Measurements from ENCODE around the gene AQR.

Gene AQR

DNA sequence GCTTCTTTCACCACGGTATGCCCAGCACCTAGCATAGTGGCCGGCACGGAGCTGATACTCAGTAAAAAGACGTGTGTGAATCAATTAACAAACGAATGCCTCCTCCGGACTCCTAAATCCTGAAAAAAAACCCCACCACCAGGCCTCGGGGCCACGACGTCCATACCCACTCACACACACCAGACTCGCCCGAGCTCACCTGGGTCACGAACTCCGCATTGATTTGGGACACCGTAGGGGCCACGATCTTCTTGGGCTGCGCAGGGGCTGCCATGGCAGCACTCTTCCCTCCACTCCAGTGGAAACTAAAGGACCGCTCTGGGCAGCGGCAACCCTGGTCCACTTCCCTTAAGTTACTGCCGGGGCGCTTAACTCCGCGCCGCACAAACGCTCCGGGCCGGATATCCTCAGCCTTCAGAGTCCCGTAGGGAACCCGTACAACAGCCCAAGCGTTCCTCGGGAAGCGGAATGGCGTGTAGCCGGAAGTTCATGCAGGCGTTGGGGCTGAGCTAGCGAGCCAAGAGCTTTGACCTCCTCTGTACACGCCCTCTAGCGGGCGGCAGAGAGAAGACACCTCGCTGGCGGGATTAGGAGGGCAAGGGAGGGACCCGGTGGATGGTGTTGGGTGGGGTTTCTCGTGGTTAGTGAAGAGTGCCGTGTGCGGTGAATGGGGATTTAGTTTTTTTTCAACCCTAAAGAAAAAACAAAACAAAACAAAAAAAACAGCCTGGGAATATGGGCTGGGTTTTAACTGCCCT, at the start of gene AQR:
Gene AQR (minus strand): TSS at position 403 of the 758 bp plus-strand sequence. CDS start 129 bp downstream, at position 274.
- no peak for TF ChIP-seq GATA2 (IDR thresholded peaks at IDR 0.05; ENCODE audit: low read depth, low read length)
- no peak for TF ChIP-seq GATA3 (IDR thresholded peaks at IDR 0.05; ENCODE audit: low read depth, low read length)

DNA sequence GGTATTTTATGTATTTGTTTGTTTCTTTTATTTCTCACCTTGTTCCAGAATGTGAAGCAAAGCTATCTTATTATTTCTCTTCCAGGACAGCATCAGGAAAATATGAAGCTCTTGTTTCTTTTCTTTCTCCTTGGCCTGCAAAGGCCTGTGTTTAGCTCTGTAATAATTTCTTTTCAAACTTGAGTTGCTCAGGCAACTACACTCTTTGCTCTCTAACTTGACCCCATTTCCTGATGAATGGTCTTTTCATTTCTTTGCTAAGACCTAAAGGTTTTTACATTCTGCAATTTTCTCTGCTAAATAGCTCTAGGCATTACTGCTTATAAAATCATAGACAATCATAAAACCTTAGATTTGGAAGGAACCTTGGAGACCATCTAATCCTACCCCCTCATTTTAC, 44.7 kb upstream of the AQR start:
- no peak for TF ChIP-seq GATA3 (IDR thresholded peaks at IDR 0.05; ENCODE audit: low read depth, low read length)

DNA sequence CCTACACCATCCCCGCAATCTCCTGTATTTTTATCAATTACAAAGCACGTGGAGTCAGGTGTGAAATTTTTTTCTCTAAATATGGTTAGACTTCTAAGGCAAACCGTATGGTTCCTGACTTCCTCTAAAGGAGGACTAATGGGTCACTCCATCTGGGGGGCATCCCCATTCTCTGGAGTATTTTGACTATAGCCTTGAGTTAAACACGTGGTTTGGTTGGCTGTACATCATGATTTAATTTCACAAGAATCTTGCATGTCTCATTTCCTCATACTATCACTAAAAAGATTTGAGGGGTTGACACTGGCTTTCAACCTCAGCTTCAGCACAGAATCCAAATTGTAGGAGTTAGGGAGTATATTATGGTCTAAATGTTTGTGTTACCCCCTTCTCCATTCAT, 43.8 kb upstream of the AQR start:
- TF ChIP-seq GATA2 (IDR thresholded peaks at IDR 0.05; ENCODE audit: low read depth, low read length) (no peak), GATA3 (IDR thresholded peaks at IDR 0.05; ENCODE audit: low read depth, low read length) (no peak)

DNA sequence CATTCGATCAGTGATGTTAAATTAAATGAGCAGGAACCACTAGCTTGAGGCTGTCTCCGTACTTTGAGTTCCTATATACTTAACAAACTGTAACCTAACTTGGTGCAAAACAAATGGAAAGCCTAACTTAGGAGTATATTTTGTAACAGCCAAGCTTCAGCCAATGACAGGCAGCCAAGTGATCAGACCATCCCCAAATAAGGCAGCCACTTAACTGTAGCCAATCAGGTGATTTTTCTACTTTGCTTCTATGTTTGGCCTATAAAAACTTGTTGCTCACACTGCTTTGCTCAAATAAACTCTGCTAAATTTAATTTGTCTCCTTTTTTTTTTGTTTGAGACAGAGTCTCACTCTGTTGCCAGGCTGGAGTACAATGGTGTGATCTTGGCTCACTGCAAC, 37.9 kb upstream of the AQR start:
- TF ChIP-seq GATA3 (IDR thresholded peaks at IDR 0.05; ENCODE audit: low read depth, low read length) (no peak), GATA2 (IDR thresholded peaks at IDR 0.05; ENCODE audit: low read depth, low read length) (no peak)

- TF ChIP-seq GATA3 (IDR thresholded peaks at IDR 0.05; ENCODE audit: low read depth, low read length) (no peak), GATA2 (IDR thresholded peaks at IDR 0.05; ENCODE audit: low read depth, low read length) (no peak)
Measured at GRCh38 chr15:35005933-35006332, 36.4 kb upstream of the AQR start.

DNA sequence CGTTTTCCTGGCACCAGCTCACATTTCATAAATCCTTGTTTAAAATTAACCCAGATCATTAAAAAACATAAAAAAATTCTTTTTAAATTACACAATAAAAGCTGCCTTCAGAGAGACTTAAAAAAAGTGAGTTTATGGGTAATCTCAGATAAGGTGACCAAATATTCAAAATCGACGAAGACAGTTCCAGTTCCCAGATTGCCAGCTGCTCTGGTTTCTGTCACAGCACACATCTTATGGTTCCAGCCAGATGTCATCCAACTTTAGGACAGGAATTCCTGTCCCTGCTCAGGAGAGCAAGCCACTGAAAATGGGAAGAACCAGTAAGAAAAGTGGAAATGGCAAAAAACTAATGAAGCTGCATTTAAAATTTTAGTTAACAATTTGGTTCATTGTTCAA, 34.4 kb upstream of the AQR start:
- TF ChIP-seq GATA2 (IDR thresholded peaks at IDR 0.05; ENCODE audit: low read depth, low read length) (no peak), GATA3 (IDR thresholded peaks at IDR 0.05; ENCODE audit: low read depth, low read length) (no peak)

- no peak for TF ChIP-seq GATA2 (IDR thresholded peaks at IDR 0.05; ENCODE audit: low read depth, low read length)
- TF ChIP-seq GATA3 (IDR thresholded peaks at IDR 0.05; ENCODE audit: low read depth, low read length), result no peak
Measured at GRCh38 chr15:35000511-35000910, 31.0 kb upstream of the AQR start.

DNA sequence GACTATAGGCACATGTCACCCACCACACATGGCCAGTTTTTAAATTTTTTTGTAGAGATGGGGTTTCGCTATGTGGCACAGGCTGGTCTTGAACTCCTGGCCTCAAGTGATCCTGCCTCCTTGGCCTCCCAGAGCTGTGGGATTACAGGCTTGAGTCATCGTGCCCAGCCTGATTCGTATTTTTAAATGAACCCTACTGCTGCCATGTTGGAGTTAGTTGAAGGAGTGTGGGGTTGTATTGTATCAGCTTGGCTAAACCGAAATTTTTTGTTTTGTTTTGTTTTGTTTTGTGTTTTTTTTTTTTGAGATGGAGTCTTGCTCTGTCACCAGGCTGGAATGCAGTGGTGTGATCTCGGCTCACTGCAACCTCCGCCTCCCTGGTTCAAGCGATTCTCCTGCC, 30.4 kb upstream of the AQR start:
- no peak for TF ChIP-seq GATA3 (IDR thresholded peaks at IDR 0.05; ENCODE audit: low read depth, low read length)
- no peak for TF ChIP-seq GATA2 (IDR thresholded peaks at IDR 0.05; ENCODE audit: low read depth, low read length)

GRCh38 chr15:34994925-34995324, 25.4 kb upstream of the AQR start:
- no peak for TF ChIP-seq GATA2 (IDR thresholded peaks at IDR 0.05; ENCODE audit: low read depth, low read length)

DNA sequence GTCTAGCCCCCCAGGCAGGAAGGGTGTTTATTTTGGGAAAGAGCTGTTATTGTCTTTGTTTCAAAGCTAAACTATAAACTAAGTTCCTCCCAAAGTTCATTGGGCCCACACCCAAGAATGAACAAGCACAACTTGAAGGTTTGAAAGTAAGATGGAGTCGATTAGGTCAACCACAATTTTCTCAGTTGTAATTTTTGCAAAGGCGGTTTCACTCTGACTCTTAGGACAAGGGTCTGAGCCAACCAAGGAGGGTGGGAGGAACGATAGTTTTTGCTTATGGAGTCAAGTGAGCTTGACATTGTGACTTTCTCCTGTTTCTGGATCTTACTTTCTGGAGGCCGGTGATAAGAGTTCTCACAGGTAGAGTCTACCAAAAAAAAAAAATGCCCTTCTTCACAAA, 24.3 kb upstream of the AQR start:
- TF ChIP-seq GATA2 (IDR thresholded peaks at IDR 0.05; ENCODE audit: low read depth, low read length) (no peak), GATA3 (IDR thresholded peaks at IDR 0.05; ENCODE audit: low read depth, low read length) (no peak)

GRCh38 chr15:34993412-34993811, 23.9 kb upstream of the AQR start:
- TF ChIP-seq GATA3 (IDR thresholded peaks at IDR 0.05; ENCODE audit: low read depth, low read length) (no peak), GATA2 (IDR thresholded peaks at IDR 0.05; ENCODE audit: low read depth, low read length) (no peak)

DNA sequence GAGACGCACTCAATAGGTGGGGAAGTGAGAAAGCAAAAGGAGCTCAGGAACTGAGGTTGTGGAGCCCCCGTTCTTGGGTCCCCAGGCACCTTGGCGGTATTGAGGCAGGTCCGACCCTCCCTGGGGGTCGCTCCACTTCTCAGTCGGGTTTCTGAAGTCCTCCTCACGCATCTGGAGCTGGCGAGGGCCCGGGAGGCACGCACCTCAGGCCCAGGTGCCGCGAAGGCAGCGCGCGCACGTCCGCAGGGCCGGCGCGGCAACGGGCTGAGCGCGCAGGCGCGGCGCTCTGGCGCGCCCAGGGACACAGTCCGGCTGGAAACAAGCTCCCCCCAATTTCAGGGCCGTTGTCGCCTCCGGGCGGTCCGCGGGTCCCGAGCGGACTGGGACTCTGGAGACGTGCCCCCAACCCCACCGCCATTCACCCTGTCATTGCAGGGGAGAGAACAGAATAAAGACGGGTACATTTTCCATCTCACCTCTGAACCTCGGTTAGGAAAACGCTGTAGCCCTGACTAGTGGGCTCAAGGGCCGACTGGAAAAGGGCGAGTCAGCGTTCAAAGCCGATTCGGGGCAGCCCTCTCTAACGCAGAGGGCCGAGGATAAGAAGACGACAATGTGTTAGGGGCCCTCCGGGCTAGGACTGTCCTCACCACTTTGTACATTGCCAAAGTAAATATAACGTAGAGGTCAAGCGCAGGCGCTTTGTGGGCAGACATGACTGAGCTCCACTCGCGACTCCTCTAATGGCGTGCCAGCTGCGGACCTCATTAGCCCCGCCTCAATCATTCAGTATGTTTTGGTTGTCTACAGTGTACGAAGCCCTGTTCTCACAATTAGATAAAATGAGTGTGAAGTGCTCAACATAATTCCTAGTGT, 18.7 kb upstream of the AQR start, which contains the start of gene ZNF770:
Gene ZNF770 (minus strand): TSS at position 261 of the 876 bp plus-strand sequence. CDS start 4,853 bp downstream, outside the sequence.
- TF ChIP-seq GATA3 (IDR thresholded peaks at IDR 0.05; ENCODE audit: low read depth, low read length) (no peak), GATA2 (IDR thresholded peaks at IDR 0.05; ENCODE audit: low read depth, low read length) (no peak)

DNA sequence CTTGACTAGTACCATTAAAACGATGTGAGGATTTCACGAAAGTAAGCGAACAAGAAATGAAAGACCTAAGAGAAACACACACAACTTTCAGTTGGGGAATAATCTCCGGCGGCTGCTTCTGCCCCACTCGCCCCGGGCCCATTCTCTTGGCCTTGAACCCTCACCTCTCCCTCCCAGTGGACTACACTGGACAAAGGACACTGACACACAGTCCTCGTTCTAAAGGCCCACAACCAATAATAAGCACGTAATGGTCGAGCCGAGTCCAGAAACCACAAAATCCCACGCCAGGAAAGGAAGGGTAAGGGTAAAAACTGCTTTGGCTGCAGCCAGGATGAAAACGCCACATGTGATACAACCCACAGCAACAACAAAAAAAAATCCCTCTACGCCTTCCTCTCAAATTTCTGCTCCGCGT, 18.1 kb upstream of the AQR start:
- no peak for TF ChIP-seq GATA3 (IDR thresholded peaks at IDR 0.05; ENCODE audit: low read depth, low read length)
- TF ChIP-seq GATA2 (IDR thresholded peaks at IDR 0.05; ENCODE audit: low read depth, low read length), result no peak

- no peak for TF ChIP-seq GATA3 (IDR thresholded peaks at IDR 0.05; ENCODE audit: low read depth, low read length)
- no peak; the same call in 1 of the 2 replicates for TF ChIP-seq GATA2 (IDR thresholded peaks at IDR 0.05; ENCODE audit: low read depth, low read length)
Measured at GRCh38 chr15:34986771-34987480, 17.4 kb upstream of the AQR start.

Data from SH-SY5Y (cell line).